H54 (cell line): ENCODE results near the gene TREX2.

ENCODE experiments used
- DNase-seq: peaks from one replicate; pipeline ENCODE4 v3.0.0; 2011; ENCODE audit warnings: low spot score, mixed read lengths; ENCODE audit not compliant: insufficient read length
- FAIRE-seq: peaks from 3 replicates; lab custom pipeline; 2011; peaks lifted over from hg19 to GRCh38; lab: Jason Lieb, UNC
- POLR2A ChIP-seq: IDR thresholded peaks from 2 replicates; pipeline ENCODE4 v1.6.1; 2011; ENCODE audit warnings: low read depth, mild to moderate bottlenecking, low read length

TREX2 gene

DNA sequence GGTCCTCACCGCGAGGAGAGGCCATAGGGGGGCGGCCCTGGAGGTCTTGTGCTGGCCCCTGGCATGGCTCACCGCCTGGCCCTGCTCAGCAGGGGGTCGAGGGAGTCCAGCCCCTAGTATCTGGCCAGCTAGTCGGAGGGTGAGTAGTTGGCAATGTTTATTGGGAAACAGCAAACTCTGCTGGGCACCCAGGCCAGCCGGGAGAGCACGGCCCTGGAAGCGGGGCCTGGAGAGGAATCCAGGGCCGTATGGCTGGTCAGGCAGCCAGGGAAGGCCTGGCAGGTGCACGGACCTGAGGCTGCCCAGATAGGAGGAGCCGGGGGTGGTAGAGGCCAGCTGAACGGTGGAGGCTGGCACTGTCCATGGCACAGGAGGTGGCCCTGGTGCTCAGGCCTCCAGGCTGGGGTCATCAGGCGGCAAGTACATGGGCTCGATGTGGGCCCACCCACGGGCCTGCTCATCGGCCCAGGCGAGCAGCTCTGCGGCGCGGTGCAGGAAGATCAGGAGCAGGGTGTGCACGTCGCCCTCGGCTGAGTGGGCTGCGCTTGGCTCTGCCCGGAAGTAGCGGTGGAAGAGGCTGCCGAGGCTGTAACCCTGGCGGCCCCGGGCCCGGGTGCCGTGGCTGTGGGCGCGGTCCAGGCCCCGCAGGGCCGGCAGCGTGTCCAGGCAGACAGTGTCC lies 1.4 kb downstream of the TREX2 start:
- no peak for DNase-seq
- FAIRE-seq, result no peak
- TF ChIP-seq POLR2A, result no peak

DNA sequence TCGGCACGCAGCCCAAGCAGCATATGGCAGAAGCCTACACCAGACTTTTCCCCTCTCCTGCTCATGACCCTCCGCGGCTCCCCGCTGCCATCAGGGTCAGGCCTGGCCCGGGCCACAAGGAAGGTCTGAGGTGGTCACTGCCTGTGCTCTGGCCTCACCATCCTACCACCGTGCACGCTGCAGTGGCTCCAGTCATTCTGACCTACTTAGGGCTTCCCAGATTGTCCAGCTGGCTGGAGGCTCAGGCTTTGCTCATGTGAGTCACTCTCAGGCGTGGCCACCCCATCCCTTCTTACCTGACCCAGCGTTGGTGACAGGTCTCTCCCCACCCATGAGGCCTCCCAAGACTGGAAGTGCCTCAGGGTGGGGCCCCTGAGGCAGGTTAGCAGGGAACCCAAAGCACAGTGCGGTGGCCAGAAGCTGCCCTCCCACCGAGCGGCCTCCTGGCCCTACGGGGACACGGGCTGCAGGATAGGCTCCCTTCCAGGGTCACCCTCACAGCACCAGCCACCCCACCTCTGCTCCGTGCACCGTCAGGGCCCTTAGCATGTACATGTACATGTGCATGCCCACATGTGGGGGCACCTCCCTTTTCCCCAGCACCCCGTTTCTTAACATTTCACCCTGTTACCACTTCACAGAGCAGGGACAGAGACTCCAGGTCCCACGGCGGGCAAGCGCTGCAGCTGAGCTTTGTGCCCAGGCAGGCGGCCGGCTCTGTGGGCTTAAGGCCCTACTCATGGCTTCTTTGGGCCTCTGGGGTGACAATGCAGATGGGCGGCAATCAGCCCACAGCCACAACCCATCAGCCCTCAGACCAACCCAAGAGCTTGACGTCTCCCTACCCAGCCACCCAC lies 2.2 kb downstream of the TREX2 start:
- peak; percentile 61 for DNase-seq
- FAIRE-seq, result peak; percentile 20
- no peak for TF ChIP-seq POLR2A

DNA sequence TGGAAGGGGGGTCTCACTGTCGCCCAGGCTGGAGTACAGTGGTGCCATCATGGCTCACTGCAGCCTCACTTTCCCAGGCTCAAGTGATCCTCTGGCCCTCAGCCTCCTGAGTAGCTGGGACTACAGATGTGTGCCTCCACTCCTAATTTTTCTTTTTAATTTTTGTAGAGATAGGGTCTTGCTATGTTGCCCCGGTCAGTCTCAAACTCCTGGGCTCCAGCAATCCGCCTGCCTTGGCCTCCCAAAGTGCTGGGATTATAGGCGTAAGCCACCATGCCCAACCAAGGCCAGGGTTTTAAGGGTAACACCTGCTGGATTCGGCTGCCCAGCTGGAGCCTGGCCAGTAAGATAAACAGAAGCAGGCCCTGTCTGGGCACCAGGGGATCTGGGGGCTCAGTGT lies 3.4 kb downstream of the TREX2 start:
- no peak for TF ChIP-seq POLR2A
- no peak for FAIRE-seq
- no peak for DNase-seq

DNA sequence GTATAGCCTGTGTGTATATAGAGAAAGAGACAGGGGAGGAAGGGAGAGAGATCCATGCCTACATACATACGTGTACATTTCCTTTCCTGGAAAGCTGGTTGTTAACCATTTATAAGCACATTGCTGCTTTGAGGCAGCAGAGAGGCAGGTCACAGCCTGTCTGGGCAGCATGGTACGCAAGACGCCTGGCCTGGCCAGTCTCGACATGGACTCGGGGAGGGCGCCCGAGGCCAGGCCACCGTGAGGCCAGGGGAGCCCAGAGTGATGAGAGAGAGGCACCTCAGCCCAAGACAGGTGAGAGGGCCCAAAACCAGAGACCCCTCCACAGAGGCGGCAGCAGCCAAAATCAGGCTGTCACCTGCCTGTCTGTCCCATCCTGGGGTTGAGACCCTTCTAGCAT lies 3.9 kb downstream of the TREX2 start:
- DNase-seq, result no peak
- FAIRE-seq, result no peak
- TF ChIP-seq POLR2A, result no peak

DNA sequence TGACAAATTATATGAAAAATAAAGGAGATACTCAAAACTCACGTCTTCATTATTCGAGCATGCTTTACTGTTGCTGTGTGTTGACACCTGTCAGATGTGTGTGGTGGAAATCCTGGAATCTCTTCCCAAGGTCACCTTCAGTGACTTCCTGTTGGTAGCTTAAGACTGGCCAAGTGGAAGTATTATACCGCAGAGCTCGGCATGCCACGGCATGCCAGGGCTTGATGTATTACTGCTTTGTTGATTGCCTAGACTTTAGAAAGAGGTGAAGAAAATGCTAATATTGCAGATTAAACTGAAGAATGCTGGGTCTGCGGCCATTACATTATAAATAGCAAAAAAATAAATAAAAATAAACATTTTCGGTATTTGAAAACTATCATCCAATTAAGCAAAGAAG lies 4.6 kb downstream of the TREX2 start:
- FAIRE-seq (no peak), DNase-seq (no peak)
- TF ChIP-seq POLR2A, result no peak

DNA sequence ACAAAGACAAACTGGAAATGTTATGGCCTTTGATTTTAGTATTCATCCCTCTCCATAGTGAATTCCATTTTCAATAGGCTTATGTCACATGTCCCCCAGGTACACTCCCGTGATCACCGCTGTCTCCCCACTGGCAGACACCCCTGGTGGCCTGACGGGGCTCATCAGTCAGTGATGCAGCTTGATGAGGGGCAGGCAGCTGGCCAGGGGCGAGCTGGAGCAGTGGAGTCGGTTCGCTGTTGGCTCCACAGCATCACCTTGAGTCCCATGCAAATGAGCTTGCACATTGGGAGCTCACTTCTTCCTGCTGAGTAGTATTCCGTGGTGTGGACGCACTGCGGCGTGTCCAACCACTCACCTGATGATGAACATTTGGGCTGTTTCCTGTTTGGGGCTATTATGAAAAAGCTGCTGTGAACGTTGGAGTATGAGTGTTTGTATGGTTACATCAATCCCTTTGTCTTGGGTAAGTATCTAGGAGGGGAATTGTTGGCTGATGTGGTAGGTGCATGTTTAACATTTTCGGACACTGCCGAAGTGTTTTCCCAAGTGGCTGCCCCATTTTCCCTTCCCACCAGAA lies 5.2 kb downstream of the TREX2 start:
- DNase-seq (no peak), FAIRE-seq (no peak)
- TF ChIP-seq POLR2A, result no peak

DNA sequence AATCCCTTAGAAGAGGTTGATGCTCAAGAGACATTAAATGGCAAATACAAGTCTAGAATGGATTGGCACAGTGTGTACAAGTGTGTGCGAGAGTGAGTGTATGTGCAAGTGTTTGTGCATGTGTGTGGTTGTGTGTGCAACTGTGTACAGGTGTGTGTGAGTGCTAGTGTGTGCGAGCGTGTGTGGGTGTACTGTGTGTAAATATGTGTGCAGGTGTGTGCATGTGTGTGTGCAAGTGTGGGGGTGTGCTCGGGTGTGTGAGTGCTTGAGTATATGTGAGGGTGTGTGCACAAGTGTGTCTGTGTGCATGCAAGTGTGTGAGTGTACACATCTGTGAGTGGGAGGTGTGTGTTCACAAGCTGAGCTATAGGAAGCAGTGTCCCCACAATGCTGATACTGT lies 5.9 kb downstream of the TREX2 start:
- DNase-seq (no peak), FAIRE-seq (no peak)
- TF ChIP-seq POLR2A, result no peak

DNA sequence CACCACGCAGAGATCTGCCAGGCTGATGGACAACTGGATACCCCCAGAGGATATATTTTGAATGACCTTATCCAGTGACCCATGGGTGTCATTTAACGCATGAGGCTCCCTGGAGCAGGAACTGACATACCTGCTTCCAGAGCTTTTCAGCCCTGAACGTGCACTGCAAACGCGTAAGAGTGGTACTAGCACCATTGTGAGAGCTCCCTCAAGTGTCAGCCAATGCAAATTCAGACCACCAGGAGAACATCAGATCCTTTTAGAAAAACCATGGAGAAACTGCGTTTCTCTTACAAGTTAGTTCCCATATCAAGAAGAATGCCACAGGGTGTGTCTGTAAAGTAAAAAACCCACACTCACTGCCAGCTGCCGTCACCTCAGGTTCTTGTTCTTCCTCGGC lies 7.3 kb downstream of the TREX2 start:
- TF ChIP-seq POLR2A, result no peak
- FAIRE-seq, result no peak
- no peak for DNase-seq

DNA sequence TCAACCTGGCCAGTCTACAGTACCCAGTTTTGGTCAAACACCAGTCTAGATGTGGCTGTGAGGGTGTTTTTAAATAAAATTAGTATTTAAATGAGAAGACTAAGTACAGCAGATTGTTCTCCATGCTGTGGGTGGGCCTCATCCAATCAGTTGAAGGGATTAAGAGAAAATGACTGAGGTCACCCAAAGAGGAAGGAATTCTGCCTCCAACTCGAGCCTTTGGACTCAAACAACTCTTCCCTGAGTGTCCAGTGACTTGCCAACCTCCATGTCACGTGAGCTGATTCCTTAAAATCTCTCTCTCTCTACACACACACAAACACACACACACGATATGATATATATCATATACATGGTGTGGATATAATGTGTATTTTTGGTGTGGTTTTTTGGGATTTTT lies 10.0 kb downstream of the TREX2 start:
- DNase-seq (no peak), FAIRE-seq (no peak)
- no peak for TF ChIP-seq POLR2A

DNA sequence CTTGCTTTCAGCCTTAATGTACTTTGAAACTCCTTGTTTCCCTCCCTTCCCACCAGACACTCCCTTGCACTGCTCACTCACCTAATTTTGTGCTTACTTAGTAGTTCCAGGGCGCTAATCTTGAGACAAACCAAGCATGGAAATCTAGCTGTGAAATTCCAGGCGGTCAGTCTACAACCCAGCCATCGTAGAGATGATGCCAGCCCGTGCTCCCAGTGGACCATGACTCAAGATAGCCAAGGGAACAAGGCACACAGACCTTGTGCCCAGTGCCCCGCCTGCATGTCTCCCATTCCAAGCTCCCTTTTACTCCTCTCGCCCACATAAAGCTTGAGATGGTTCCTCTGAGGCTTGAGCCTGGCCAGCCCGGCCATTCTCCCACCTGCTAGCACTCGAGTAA lies 11.1 kb downstream of the TREX2 start:
- DNase-seq (no peak), FAIRE-seq (no peak)
- TF ChIP-seq POLR2A, result no peak

DNA sequence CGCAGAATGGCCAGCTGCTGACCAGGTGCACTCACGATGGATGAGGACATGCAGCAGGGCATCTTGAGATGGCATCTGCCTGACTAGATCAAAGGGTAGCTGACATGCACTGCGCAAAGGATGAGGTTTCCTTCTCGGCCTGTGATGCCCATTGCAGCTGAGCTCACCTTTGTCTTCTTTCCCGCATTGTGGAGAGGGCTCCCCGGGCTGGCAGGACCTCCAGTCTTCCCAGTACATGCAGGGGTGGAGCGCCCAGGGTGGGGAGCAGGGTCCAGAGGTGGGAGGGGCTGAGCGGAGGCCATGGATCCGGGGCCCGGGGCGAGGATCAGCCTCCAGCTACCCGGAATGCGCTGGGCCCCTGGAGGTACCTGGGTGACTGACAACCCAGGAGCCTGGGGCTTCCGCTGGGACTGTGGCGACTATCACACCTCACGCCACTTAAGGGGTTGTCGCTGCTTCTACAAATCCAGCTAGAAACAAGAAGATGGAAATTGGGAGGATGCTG lies 12.0 kb downstream of the TREX2 start:
- no peak for DNase-seq
- TF ChIP-seq POLR2A, result no peak
- no peak for FAIRE-seq

DNA sequence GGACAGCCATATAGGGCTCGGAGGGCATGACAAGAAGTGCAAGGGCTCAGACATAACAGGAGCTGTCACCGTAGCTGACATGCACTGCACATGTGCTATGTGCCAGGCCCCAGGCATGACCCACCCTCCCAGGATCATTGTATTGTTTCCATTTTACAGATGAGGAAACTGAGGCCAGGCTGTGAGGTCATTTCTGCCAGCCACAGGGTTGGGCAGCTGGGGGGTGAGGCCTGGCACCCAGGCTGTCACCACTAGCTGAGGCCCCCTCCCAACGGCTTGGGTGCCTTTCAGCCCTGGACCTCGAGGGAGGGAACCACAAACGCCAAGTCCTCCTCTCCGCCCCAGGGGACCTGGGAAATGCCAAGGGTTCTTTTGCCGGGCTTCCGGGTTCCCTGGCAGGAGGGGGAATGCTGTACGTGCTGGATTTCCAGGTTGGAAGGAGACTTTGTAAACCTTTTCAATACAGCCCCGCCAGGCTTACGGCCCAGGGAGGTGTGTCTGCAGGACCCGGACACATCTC lies 12.6 kb downstream of the TREX2 start:
- DNase-seq (no peak), FAIRE-seq (no peak)
- no peak for TF ChIP-seq POLR2A

DNA sequence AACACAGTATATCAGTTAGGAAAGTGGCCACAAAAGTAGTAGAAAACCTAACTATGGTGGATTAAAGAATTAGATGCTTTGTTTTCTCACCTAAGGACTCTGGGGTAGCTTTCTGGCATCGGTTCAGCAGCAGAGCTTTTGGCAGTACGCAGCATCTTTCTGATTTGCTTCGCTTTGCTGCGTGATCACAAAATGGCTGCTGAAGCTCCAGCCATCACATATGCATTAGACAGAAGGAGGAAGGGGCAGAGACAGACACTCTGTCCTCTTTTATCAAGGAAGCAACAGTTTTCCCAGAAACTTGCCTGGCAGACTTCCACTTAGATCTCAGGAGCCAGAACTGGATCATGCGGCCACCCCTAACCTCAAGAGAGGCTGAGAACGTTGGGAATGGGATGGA lies 15.1 kb downstream of the TREX2 start:
- TF ChIP-seq POLR2A, result no peak
- no peak for DNase-seq
- no peak for FAIRE-seq

DNA sequence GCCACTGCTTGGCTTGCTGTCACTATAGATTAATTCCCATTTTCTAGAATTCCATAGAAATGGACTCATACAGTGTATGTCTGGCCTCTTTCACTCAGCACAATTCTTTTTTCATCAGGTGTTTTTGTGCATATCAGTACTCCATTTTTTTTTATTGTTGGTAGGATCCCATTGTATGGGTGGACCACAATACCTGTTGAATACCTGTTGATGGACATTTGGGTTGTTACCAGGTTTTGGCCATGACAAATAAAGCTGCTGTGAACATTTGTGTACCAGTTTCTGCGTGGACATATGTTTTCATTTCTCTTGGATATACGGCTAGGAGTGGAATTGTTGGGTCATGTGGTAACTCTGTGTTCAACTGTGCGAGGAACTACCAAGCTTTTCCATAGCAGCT lies 19.7 kb downstream of the TREX2 start:
- no peak for FAIRE-seq
- no peak for TF ChIP-seq POLR2A
- DNase-seq, result no peak
